CD8-positive, alpha-beta memory T cell (primary cell): ENCODE data around the gene FER. TPM values are rescaled to one million over a fixed set of nuclear protein-coding genes. Genes with fewer than 3 reads are reported as not detected.

Source experiments
- CTCF ChIA-PET: fragments of 350-600 bp; sonication (Branson Sonifier 250); formaldehyde crosslinking; loops from one replicate; lab custom pipeline; 2021; ENCODE audit warnings: antibody characterized with exemption; lab: Charles Lee
- POLR2A ChIA-PET: fragments of 350-600 bp; sonication (Branson Sonifier 250); formaldehyde crosslinking; loops from one replicate; lab custom pipeline; 2021; ENCODE audit warnings: antibody characterized with exemption; lab: Charles Lee
- DNase-seq, 5 donors: peaks; one replicate each; pipeline versions ENCODE4 v3.0.0 to v3.0.0-alpha.2; 2020 to 2022; ENCODE audit warnings: mixed read lengths in 1 of 5
- H3K27ac ChIP-seq: one replicate; pipeline ENCODE4 v1.7.0; 2013; ENCODE audit warnings: low read depth, mild to moderate bottlenecking, low read length, moderate library complexity
- H3K27me3 ChIP-seq: 2 replicates; pipeline ENCODE4 v1.7.0; 2013; ENCODE audit warnings: low read length, mild to moderate bottlenecking; ENCODE audit not compliant: insufficient read depth, poor library complexity, severe bottlenecking
- H3K36me3 ChIP-seq: 2 replicates; pipeline ENCODE4 v1.7.0; 2013; ENCODE audit warnings: mild to moderate bottlenecking, low read length, moderate library complexity; ENCODE audit not compliant: insufficient read depth
- H3K4me1 ChIP-seq: 2 replicates; pipeline ENCODE4 v1.7.0; 2013; ENCODE audit warnings: mild to moderate bottlenecking, low read length, moderate library complexity; ENCODE audit not compliant: insufficient read depth
- H3K4me3 ChIP-seq: 2 replicates; pipeline ENCODE4 v1.7.0; 2013; ENCODE audit warnings: mild to moderate bottlenecking, low read length
- H3K9me3 ChIP-seq: 2 replicates; pipeline ENCODE4 v1.7.0; 2013; ENCODE audit warnings: mild to moderate bottlenecking, low read length
- H3K27ac Mint-ChIP-seq, 8 donors: one replicate each; pipeline ENCODE4 v1.8.0; 2020 to 2021; ENCODE audit warnings: mixed read lengths in 8 of 8, mild to moderate bottlenecking in 6 of 8, inconsistent platforms in 3 of 8, moderate library complexity in 3 of 8
- H3K27me3 Mint-ChIP-seq, 2 donors: one replicate each; pipeline ENCODE4 v1.8.0; 2020 to 2021; ENCODE audit warnings: mixed read lengths in 2 of 2, mild to moderate bottlenecking in 1 of 2, moderate library complexity in 1 of 2
- H3K36me3 Mint-ChIP-seq, 3 donors: one replicate each; pipeline ENCODE4 v1.8.0; 2020 to 2021; ENCODE audit warnings: mixed read lengths in 3 of 3, inconsistent platforms in 1 of 3, mild to moderate bottlenecking in 1 of 3
- H3K4me1 Mint-ChIP-seq, 3 donors: one replicate each; pipeline ENCODE4 v1.8.0; 2020 to 2021; ENCODE audit warnings: mixed read lengths in 3 of 3, inconsistent platforms in 1 of 3, mild to moderate bottlenecking in 1 of 3
- H3K4me3 Mint-ChIP-seq, 7 donors: one replicate each; pipeline ENCODE4 v1.8.0; 2020 to 2021; ENCODE audit warnings: mixed read lengths in 7 of 7, mild to moderate bottlenecking in 6 of 7, moderate library complexity in 4 of 7, inconsistent platforms in 2 of 7
- H3K9me3 Mint-ChIP-seq, 5 donors: one replicate each; pipeline ENCODE4 v1.8.0; 2020 to 2022; ENCODE audit warnings: mixed read lengths in 5 of 5, mild to moderate bottlenecking in 3 of 5, moderate library complexity in 2 of 5, inconsistent platforms in 1 of 5
- polyA plus RNA-seq: library from polyadenylated mRNA; unstranded; fragments of 300-500 nt; fragmentation: Illumina TruSeq; gene quantifications from one replicate; pipeline ENCODE4 v1.2.3, GENCODE V29; 2021
- total RNA-seq, 2 experiments: library from RNA; stranded (reverse); gene quantifications; one replicate each; pipeline ENCODE4 v1.2.3, GENCODE V29; 2021

The FER gene
- total and polyA plus RNA-seq, 3 experiments from 2014 or later, result 10.1 to 11.3 (median 10.6) TPM

DNA sequence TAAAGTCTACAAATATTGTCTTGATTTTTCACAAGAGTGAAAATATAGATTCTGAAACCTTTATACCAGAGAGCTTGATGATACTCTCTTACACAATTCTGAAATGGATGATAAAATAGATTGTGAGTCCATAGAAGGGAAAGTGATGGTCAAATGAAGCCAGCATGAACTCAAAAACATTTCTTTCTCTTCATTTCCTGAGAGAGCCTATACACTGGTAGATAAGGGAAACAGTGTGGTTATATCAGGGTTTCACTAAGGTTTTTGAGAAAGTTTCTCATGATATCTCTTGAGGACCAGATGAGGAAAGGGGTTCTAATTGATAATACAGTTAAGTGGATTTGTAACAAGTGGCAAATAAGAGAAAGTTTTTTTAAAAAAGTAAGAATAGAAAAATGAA is 407.9 kb downstream of the FER start:
- CTCF ChIA-PET, result no interaction called here

DNA sequence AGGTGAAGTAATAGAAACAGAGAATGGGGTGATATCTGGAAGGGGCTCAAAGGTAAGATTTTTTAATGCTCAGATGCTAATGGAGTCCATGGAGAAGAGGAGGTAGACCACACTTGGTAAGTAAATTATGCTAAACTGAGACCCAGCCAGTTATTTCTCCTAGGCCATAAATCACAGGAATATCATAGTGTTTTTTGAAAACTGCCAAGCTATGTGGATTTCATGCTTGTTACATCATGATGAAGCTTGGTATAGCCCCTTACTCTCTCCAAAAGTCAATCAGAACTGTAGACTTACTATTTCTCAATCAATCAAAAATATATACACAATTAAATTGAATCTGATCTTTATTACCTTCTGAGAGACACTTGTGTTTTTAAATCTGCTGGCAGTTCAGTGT is 409.2 kb downstream of the FER start:
- H3K4me1 ChIP-seq, result no peaks in the 10 kb centered on the region
- ChIA-PET POLR2A (no interaction called here), CTCF (no interaction called here)
- Mint-ChIP-seq H3K36me3 (no peaks in the 10 kb centered on the region), H3K4me1 (peaks cover 0 to 3% (median 0%) of the 10 kb centered on the region in 3 donors), H3K9me3 (no peaks in the 10 kb centered on the region), H3K4me3 (no peak overlapping the region), H3K27me3 (no peaks in the 10 kb centered on the region), H3K27ac (no peak overlapping the region)
- no peak overlapping the region for H3K27ac ChIP-seq
- H3K9me3 ChIP-seq, result no peaks in the 10 kb centered on the region
- DNase-seq, result no peak
- H3K27me3 ChIP-seq, result no peaks in the 10 kb centered on the region
- H3K36me3 ChIP-seq, result no peaks in the 10 kb centered on the region
- no peak overlapping the region for H3K4me3 ChIP-seq

More for the DNA sequence above, 407.9 kb downstream of the FER start:
- no peak overlapping the region for H3K27ac ChIP-seq
- peaks cover 0 to 3% (median 0%) of the 10 kb centered on the region in 3 donors for H3K4me1 Mint-ChIP-seq
- H3K27me3 ChIP-seq, result no peaks in the 10 kb centered on the region
- H3K9me3 Mint-ChIP-seq, result no peaks in the 10 kb centered on the region
- H3K4me1 ChIP-seq, result no peaks in the 10 kb centered on the region
- H3K9me3 ChIP-seq, result no peaks in the 10 kb centered on the region
- no peak overlapping the region for H3K4me3 ChIP-seq
- H3K36me3 ChIP-seq, result no peaks in the 10 kb centered on the region
- no peak overlapping the region for H3K4me3 Mint-ChIP-seq
- H3K27ac Mint-ChIP-seq, result no peak overlapping the region
- H3K36me3 Mint-ChIP-seq, result no peaks in the 10 kb centered on the region
- POLR2A ChIA-PET, result no interaction called here
- DNase-seq, result no peak
- H3K27me3 Mint-ChIP-seq, result no peaks in the 10 kb centered on the region

DNA sequence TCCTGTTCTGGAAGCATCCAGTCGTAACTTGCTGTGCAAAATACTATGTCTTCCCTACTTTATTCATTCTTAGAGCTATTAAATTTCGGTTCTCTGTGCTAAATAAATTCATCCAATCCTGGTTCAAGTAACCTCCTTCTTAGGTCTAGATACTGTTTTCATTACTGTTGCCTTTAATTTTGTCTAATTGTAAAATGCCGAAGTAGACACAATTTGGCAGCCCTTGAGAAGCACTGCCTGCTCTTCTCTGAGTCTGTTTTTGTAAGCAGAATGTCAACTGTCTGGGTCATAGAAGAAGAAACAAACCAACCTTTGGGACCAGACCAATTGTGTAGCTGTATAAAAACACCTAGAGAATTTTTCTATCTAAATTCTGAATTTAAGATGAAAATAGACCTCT is 412.8 kb downstream of the FER start:
- CTCF ChIA-PET, result no interaction called here

DNA sequence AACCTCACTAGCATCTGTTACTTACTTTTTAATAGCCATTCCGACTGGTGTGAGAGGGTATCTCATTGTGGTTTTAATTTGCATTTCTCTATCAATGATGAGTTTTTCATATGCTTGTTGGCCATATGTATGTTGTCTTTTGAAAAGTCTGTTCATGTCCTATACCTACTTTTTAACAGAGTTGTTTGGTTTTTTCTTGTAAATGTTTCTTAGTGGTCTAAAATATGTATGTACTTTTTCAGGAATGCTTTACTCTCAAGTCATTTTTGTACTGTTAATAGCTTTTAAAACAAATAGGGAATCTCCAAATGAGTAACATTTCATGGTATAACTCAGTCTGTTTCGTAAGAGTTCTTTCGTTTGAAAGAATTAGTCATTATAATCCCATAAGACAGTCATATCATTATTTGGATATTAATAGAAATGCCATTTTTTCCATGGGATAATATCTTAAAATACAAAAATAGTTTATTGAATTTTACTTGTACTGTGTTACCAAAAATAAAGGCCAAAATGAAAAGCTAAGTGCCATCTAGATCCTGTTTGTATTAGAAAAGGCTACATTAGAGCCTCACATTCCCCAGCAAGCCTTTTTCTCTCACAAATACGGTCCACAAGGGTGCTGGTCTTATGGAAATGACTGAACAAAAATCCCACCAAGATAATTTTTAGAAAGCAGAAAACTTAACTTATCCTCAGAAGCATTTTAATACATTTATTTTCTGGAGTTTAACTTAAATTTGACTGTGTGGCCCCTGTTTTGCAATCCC is 414.4 kb downstream of the FER start:
- peaks cover 0 to 11% (median 0%) of the 10 kb centered on the region in 3 donors for H3K36me3 Mint-ChIP-seq
- Histone ChIP-seq H3K27me3 (no peaks in the 10 kb centered on the region), H3K36me3 (no peaks in the 10 kb centered on the region), H3K27ac (no peak overlapping the region), H3K4me3 (no peak overlapping the region), H3K4me1 (no peaks in the 10 kb centered on the region), H3K9me3 (no peaks in the 10 kb centered on the region)
- H3K27me3 Mint-ChIP-seq, result no peaks in the 10 kb centered on the region
- H3K27ac Mint-ChIP-seq, result no peak overlapping the region
- CTCF ChIA-PET, result no interaction called here
- H3K4me1 Mint-ChIP-seq, result no peaks in the 10 kb centered on the region
- H3K4me3 Mint-ChIP-seq, result no peak overlapping the region
- H3K9me3 Mint-ChIP-seq, result no peaks in the 10 kb centered on the region
- POLR2A ChIA-PET, result no interaction called here
- no peak for DNase-seq

More for the DNA sequence above, 412.8 kb downstream of the FER start:
- no peaks in the 10 kb centered on the region for H3K27me3 Mint-ChIP-seq
- no peaks in the 10 kb centered on the region for H3K9me3 Mint-ChIP-seq
- H3K36me3 ChIP-seq, result no peaks in the 10 kb centered on the region
- no peak overlapping the region for H3K27ac Mint-ChIP-seq
- H3K36me3 Mint-ChIP-seq, result peaks cover 0 to 4% (median 0%) of the 10 kb centered on the region in 3 donors
- POLR2A ChIA-PET, result no interaction called here
- no peak overlapping the region for H3K27ac ChIP-seq
- no peak for DNase-seq
- no peaks in the 10 kb centered on the region for H3K27me3 ChIP-seq
- H3K9me3 ChIP-seq, result no peaks in the 10 kb centered on the region
- no peak overlapping the region for H3K4me3 Mint-ChIP-seq
- no peak overlapping the region for H3K4me3 ChIP-seq
- H3K4me1 ChIP-seq, result no peaks in the 10 kb centered on the region
- no peaks in the 10 kb centered on the region for H3K4me1 Mint-ChIP-seq

DNA sequence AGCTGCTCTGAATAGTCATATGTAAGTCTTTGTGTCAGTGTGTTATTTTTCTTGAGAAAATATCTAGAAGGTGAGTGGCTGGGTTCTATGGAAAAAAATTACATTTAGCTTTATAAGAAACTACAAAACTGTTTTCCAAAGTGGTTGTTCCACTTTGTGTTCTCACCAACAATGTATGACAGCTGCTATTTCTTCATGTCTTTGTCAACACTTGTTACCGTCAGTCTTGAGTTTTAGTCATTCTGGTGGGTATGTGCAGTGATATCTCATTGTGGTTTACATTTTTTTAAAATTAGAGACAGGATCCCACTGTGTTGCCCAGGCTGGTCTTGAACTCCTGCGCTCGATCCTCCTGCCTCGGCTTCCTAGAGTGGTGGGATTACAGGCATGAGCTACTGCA is 415.6 kb downstream of the FER start:
- Mint-ChIP-seq H3K4me3 (no peak overlapping the region), H3K4me1 (no peaks in the 10 kb centered on the region), H3K36me3 (peaks cover 0 to 15% (median 0%) of the 10 kb centered on the region in 3 donors), H3K27ac (no peak overlapping the region), H3K9me3 (no peaks in the 10 kb centered on the region), H3K27me3 (no peaks in the 10 kb centered on the region)
- Histone ChIP-seq H3K36me3 (no peaks in the 10 kb centered on the region), H3K27me3 (no peaks in the 10 kb centered on the region), H3K27ac (no peak overlapping the region), H3K9me3 (no peaks in the 10 kb centered on the region), H3K4me1 (no peaks in the 10 kb centered on the region), H3K4me3 (no peak overlapping the region)
- DNase-seq, result no peak
- ChIA-PET POLR2A (no interaction called here), CTCF (no interaction called here)

DNA sequence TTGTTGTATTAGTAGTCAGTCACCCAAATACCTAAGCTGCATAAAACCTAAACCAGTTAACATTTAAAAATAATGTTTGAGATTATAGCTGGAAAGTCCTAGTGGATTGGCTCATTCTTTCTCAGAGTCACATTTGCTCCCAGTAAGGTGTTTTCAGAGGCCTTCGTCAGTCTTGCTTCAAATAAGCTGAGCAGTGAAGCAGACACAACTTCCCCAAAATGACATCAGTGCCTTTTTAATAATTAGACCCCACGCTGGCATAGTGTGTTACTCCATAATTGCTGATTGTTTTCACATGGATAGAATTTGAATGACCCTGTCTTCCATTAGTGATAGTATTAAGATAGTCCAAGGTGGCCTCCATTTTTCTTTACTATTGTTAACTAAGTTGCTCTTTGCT is 416.3 kb downstream of the FER start:
- DNase-seq, result no peak

DNA sequence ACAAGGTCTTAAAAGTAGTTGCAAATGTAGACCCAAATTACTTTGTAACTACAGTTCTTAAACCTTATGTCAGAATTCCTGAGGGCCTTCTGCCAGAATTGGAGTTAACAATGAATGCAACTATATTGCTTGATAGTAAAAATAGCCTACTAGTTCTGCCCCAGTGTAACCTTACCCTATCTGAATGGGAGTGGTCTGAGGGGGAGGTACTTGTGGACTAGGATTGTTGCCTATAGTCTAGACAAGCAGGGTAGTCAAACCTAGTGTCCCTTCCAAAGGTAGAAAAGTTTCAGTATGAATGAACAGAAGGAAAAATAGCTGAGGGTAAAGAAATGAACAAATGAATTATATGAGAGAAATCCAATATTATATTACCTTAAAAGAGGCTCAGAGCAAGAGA is 419.9 kb downstream of the FER start:
- CTCF ChIA-PET, result no interaction called here
- Mint-ChIP-seq H3K27me3 (no peaks in the 10 kb centered on the region), H3K4me3 (no peak overlapping the region), H3K9me3 (no peaks in the 10 kb centered on the region), H3K4me1 (no peaks in the 10 kb centered on the region), H3K36me3 (peaks cover 0 to 27% (median 0%) of the 10 kb centered on the region in 3 donors), H3K27ac (no peak overlapping the region)
- Histone ChIP-seq H3K27me3 (no peaks in the 10 kb centered on the region), H3K4me1 (no peaks in the 10 kb centered on the region), H3K4me3 (no peak overlapping the region), H3K27ac (no peak overlapping the region), H3K36me3 (no peaks in the 10 kb centered on the region), H3K9me3 (no peaks in the 10 kb centered on the region)
- DNase-seq, result no peak
- POLR2A ChIA-PET, result no interaction called here

More for the DNA sequence above, 416.3 kb downstream of the FER start:
- peaks cover 0 to 15% (median 0%) of the 10 kb centered on the region in 3 donors for H3K36me3 Mint-ChIP-seq
- no peaks in the 10 kb centered on the region for H3K36me3 ChIP-seq
- H3K27me3 Mint-ChIP-seq, result no peaks in the 10 kb centered on the region
- no peaks in the 10 kb centered on the region for H3K4me1 ChIP-seq
- no peaks in the 10 kb centered on the region for H3K9me3 Mint-ChIP-seq
- H3K9me3 ChIP-seq, result no peaks in the 10 kb centered on the region
- CTCF ChIA-PET, result no interaction called here
- no peaks in the 10 kb centered on the region for H3K27me3 ChIP-seq
- POLR2A ChIA-PET, result no interaction called here
- H3K27ac Mint-ChIP-seq, result no peak overlapping the region
- no peak overlapping the region for H3K4me3 ChIP-seq
- no peak overlapping the region for H3K27ac ChIP-seq
- no peaks in the 10 kb centered on the region for H3K4me1 Mint-ChIP-seq
- no peak overlapping the region for H3K4me3 Mint-ChIP-seq

DNA sequence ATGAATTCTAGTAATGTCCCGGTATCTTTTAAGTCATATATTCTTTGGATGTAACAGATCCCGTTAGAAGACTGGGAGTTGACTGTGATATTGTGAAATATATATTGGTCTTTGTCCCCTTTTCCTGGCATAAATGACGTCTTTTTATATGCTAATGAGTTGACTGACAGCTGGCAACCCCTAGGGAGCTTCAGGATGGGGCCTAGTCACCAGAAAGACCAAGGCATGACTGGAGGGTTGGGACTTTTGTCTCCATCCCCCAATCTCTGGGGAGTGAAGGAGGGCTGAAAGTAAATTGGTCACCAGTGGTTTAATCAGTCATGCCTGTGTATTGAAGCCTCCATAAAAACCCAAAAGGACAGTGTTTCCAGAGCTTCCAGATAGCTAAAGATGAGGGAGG is 420.5 kb downstream of the FER start:
- Mint-ChIP-seq H3K27me3 (no peaks in the 10 kb centered on the region), H3K4me1 (no peaks in the 10 kb centered on the region), H3K27ac (no peak overlapping the region), H3K4me3 (no peak overlapping the region), H3K9me3 (no peaks in the 10 kb centered on the region), H3K36me3 (peaks cover 0 to 32% (median 0%) of the 10 kb centered on the region in 3 donors)
- Histone ChIP-seq H3K27me3 (no peaks in the 10 kb centered on the region), H3K36me3 (no peaks in the 10 kb centered on the region), H3K27ac (no peak overlapping the region), H3K4me3 (no peak overlapping the region), H3K9me3 (no peaks in the 10 kb centered on the region), H3K4me1 (no peaks in the 10 kb centered on the region)
- CTCF ChIA-PET, result no interaction called here
- POLR2A ChIA-PET, result no interaction called here
- DNase-seq, result no peak
